Stomach (tissue), 9 donors: Measurements from ENCODE around the gene FOXN3. TPM values are rescaled to one million over a fixed set of nuclear protein-coding genes. Genes with fewer than 3 reads are reported as not detected.

ENCODE experiments used
- DNase-seq, 2 donors: peaks; one replicate each; pipeline versions ENCODE4 v3.0.0 to v3.0.0-alpha.2; 2013 to 2019
- H3K27ac ChIP-seq, 5 donors: fragments of 200-600 bp in 4 of 5; sonication (generic) in 4 of 5; one replicate each; pipeline ENCODE4 v1.5.1; 2013 to 2019; ENCODE audit warnings: mild to moderate bottlenecking in 1 of 5, moderate library complexity in 1 of 5
- H3K27me3 ChIP-seq, 3 donors: fragments of 200-600 bp; sonication (generic); one replicate each; pipeline ENCODE4 v1.5.1; 2017 to 2019; ENCODE audit warnings: mixed run types in 1 of 3
- H3K36me3 ChIP-seq, 4 donors: fragments of 200-600 bp; sonication (generic); 1 replicate in 3 of 4; 2 replicates in 1 of 4; pipeline ENCODE4 v1.5.1; 2016 to 2019
- H3K4me1 ChIP-seq, 4 donors: fragments of 200-600 bp; sonication (generic); one replicate each; pipeline ENCODE4 v1.5.1; 2016 to 2019
- H3K4me3 ChIP-seq, 4 donors: fragments of 200-600 bp; sonication (generic) in 3 of 4; one replicate each; pipeline ENCODE4 v1.5.1; 2016 to 2019; ENCODE audit warnings: mild to moderate bottlenecking in 1 of 4
- H3K9me3 ChIP-seq, 4 donors: fragments of 200-600 bp; sonication (generic); one replicate each; pipeline ENCODE4 v1.5.1; 2016 to 2019
- EP300 ChIP-seq: sonication (generic); formaldehyde crosslinking; IDR thresholded peaks from one replicate; pipeline ENCODE4 v1.6.1; 2017; ENCODE audit warnings: antibody characterized with exemption
- POLR2A ChIP-seq, 4 donors: fragments of 450-650 bp; IDR thresholded peaks; one replicate each; pipeline ENCODE4 v1.6.1; 2016; ENCODE audit warnings: antibody characterized with exemption in 4 of 4, control low read depth in 2 of 4, mild to moderate bottlenecking in 1 of 4, moderate library complexity in 1 of 4
- POLR2AphosphoS5 ChIP-seq, 3 donors: sonication (generic); formaldehyde crosslinking; IDR thresholded peaks; one replicate each; pipeline ENCODE4 v1.6.1; 2016; ENCODE audit warnings: antibody characterized with exemption in 3 of 3
- WGBS, 5 donors: extraction: QIAGEN DNeasy Blood & Tissue Kit in 3 of 5; methylation state at CpG; one replicate each; pipeline versions ENCODE4 v1.1.5 to v1.1.7; 2013 to 2018; 5-methylcytosine and 5-hydroxymethylcytosine counted together
- intact Hi-C: fragments of 100-400 bp; cut with DNase I; formaldehyde crosslinking; loops from one replicate; pipeline ENCODE4 v1.15.1; 2023; ENCODE audit warnings: low total_unique reads
- polyA plus RNA-seq, 3 donors: library from polyadenylated mRNA; stranded (reverse); fragments of 200-250 nt; gene quantifications; one replicate each; pipeline ENCODE4 v1.2.3, GENCODE V29; 2013
- total RNA-seq, 5 donors: library from RNA; depleted of rRNA; stranded (reverse); fragments of >200 nt; gene quantifications; one replicate each; pipeline versions ENCODE4 v1.1.0 to v1.2.3, GENCODE V29; 2014 to 2016
- TF ChIP-seq, protein P1 (sequence below), 7 experiments: fragments of 450-650 bp in 4 of 7; fragments of 200-600 bp in 3 of 7; sonication (generic) in 3 of 7; IDR thresholded peaks; one replicate each; pipeline ENCODE4 v1.5.1; 2016 to 2019; ENCODE audit warnings: antibody characterized with exemption in 7 of 7, control low read depth in 2 of 7, mild to moderate bottlenecking in 1 of 7
- donor health status: healthy with polysubstance abuse.
- donor health status: Bipolar disorder and iron deficiency.
- donor health status: healthy.

Gene FOXN3
- total and polyA plus RNA-seq, 8 donors = 12.5 to 126 (median 56.6) TPM

DNA sequence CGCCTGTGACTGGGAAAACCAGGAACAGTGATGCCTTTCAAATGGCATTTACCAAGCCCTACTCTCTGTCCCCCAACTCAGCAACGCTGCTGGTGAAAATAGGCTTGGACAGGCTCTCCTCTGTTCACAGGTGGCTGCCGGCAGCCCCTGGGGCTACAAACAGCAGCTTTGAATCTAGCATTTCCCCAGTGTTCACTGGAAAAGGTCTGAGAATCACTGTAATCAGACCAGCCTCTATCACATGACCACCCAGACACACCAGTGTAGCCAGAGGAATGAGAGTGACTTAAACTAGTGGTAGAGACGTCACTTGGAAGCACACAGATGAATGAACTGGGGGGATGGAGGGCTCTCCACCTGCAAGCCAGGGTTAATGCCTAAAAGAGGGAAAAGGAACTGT, 151.8 kb downstream of the FOXN3 start:
- Histone ChIP-seq H3K36me3 (peaks cover 0 to 11% (median 4%) of the 10 kb centered on the region in 4 donors), H3K27me3 (no peaks in the 10 kb centered on the region), H3K4me3 (no peak overlapping the region), H3K9me3 (no peaks in the 10 kb centered on the region), H3K27ac (no peak overlapping the region), H3K4me1 (peaks cover 0 to 69% (median 20%) of the 10 kb centered on the region in 4 donors)
- intact Hi-C loops = no loop called here
- DNase-seq = no peak
- TF ChIP-seq, protein P1, sequence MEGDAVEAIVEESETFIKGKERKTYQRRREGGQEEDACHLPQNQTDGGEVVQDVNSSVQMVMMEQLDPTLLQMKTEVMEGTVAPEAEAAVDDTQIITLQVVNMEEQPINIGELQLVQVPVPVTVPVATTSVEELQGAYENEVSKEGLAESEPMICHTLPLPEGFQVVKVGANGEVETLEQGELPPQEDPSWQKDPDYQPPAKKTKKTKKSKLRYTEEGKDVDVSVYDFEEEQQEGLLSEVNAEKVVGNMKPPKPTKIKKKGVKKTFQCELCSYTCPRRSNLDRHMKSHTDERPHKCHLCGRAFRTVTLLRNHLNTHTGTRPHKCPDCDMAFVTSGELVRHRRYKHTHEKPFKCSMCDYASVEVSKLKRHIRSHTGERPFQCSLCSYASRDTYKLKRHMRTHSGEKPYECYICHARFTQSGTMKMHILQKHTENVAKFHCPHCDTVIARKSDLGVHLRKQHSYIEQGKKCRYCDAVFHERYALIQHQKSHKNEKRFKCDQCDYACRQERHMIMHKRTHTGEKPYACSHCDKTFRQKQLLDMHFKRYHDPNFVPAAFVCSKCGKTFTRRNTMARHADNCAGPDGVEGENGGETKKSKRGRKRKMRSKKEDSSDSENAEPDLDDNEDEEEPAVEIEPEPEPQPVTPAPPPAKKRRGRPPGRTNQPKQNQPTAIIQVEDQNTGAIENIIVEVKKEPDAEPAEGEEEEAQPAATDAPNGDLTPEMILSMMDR (IDR thresholded peaks at IDR 0.05) = no peak
- TF ChIP-seq POLR2AphosphoS5 (IDR thresholded peaks at IDR 0.05) = no peak
- TF ChIP-seq POLR2A (IDR thresholded peaks at IDR 0.05) = no peak
- TF ChIP-seq EP300 = no peak
- 87 to 98% (median 92%) methylated on average over 4 of the region's 4 CpGs for WGBS, 5 donors

DNA sequence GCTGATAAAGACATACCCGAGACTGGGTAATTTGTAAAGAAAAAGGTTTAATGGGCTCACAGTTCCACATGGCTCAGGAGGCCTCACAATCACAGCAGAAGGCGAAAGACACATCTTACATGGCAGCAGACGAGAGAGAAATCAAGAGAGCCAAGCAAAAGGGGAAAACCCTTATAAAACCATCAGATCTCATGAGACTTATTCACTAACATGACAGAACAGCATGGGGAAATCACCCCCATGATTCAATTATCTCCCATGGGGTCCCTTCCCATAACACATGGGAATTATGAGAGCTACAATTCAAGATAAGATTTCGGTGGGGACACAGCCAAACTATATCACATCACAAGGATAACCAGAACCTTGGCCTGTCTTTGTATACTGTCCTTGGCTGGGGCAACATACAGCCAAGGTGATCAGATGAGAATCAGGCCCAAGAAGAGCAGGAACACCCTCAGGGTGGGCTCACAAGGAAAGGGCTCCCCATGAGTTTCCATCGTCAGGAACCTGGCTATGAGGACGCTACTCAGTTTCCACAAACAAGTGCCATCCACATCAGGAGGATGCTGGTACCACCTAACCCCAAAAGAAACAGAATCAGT, 152.7 kb downstream of the FOXN3 start:
- intact Hi-C loops = no loop called here
- peaks cover 0 to 11% (median 4%) of the 10 kb centered on the region in 4 donors for H3K36me3 ChIP-seq
- no peak overlapping the region for H3K27ac ChIP-seq
- TF ChIP-seq, protein P1 (IDR thresholded peaks at IDR 0.05) = no peak
- TF ChIP-seq POLR2A (IDR thresholded peaks at IDR 0.05) = no peak
- no peak for TF ChIP-seq EP300
- no peak overlapping the region for H3K4me3 ChIP-seq
- H3K4me1 ChIP-seq = peaks cover 0 to 67% (median 12%) of the 10 kb centered on the region in 4 donors
- no peak for DNase-seq
- H3K27me3 ChIP-seq = no peaks in the 10 kb centered on the region
- no peaks in the 10 kb centered on the region for H3K9me3 ChIP-seq
- WGBS, 5 donors = 85 to 93% (median 89%) methylated on average over 6 of the region's 6 CpGs

DNA sequence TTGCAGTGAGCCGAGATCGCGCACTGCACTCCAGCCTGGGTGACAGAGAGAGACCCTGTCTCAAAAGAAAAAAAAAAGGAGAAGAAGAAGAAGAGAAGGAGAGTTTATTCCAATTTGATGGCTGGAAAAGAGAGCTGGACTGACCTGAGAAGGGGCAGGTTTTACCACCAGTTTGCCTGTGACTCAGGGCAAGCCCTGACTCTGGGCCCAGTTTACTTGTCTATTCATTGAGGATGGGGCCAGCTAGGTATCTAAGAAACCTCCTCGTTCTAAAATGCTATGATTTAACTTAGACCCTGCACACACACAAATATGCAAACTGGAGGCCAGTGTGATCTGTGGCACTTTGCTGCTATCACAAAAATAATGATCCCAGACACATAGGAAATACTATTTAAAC, 155.0 kb downstream of the FOXN3 start:
- Histone ChIP-seq H3K4me3 (no peak overlapping the region), H3K36me3 (peaks cover 0 to 16% (median 9%) of the 10 kb centered on the region in 4 donors), H3K27me3 (no peaks in the 10 kb centered on the region), H3K9me3 (no peaks in the 10 kb centered on the region), H3K4me1 (peaks cover 0 to 46% (median 3%) of the 10 kb centered on the region in 4 donors), H3K27ac (no peak overlapping the region)
- WGBS, 5 donors = 92 to 97% (median 95%) methylated on average over 4 of the region's 4 CpGs
- DNase-seq = no peak
- TF ChIP-seq, protein P1 (IDR thresholded peaks at IDR 0.05) = no peak
- TF ChIP-seq POLR2AphosphoS5 (IDR thresholded peaks at IDR 0.05) (no peak), POLR2A (IDR thresholded peaks at IDR 0.05) (no peak), EP300 (no peak)
- intact Hi-C loops = no loop called here

DNA sequence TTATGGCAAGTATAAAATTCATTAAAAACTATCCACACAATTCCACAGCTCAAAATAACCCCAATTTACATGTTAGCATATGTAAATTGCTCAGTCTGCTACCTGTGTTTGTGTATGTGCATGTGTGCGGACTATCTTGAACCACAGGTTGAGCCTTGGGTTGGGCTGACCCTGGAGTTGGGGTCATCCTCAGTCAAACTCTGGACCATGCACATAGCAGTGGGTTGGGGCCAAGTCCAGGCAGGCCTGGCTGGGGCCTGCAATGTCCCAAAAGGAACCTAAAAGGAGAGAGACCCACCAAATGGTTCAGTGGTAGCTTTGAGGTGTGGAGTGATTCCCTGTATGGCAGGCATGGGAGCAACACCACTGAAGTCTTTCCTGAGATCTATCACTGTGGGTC, 156.1 kb downstream of the FOXN3 start:
- Histone ChIP-seq H3K27me3 (no peaks in the 10 kb centered on the region), H3K9me3 (no peaks in the 10 kb centered on the region), H3K4me1 (peaks cover 0 to 34% (median 0%) of the 10 kb centered on the region in 4 donors), H3K36me3 (peaks cover 0 to 11% (median 4%) of the 10 kb centered on the region in 4 donors), H3K4me3 (no peak overlapping the region), H3K27ac (no peak overlapping the region)
- no peak for DNase-seq
- TF ChIP-seq POLR2A (IDR thresholded peaks at IDR 0.05) (no peak), POLR2AphosphoS5 (IDR thresholded peaks at IDR 0.05) (no peak), EP300 (no peak)
- TF ChIP-seq, protein P1 (IDR thresholded peaks at IDR 0.05) = no peak
- 89 to 100% (median 96%) methylated on average over 1 of the region's 1 CpG for WGBS, 5 donors
- intact Hi-C loops = no loop called here
